SU-DHL-6 (cell line): ENCODE results near the gene TLN1.

ENCODE experiments used
- H2AFZ ChIP-seq: fragments of 200-600 bp; sonication (generic); 2 replicates; pipeline ENCODE4 v1.6.1; 2014; ENCODE audit warnings: low read depth, mild to moderate bottlenecking, moderate library complexity, mixed read lengths, antibody characterized with exemption, low read length; ENCODE audit not compliant: severe bottlenecking
- H3F3A ChIP-seq: fragments of 200-600 bp; shearing (Covaris generic); 2 replicates; pipeline ENCODE4 v1.6.0; 2016; ENCODE audit warnings: antibody characterized with exemption, mild to moderate bottlenecking; ENCODE audit not compliant: insufficient read depth
- H3K27ac ChIP-seq: fragments of 200-600 bp; sonication (generic); 2 replicates; pipeline ENCODE4 v1.5.1; 2016; ENCODE audit warnings: low read depth, mild to moderate bottlenecking, low read length, moderate library complexity, mixed read lengths
- H3K27me3 ChIP-seq: fragments of 200-600 bp; sonication (generic), shearing (Covaris generic); 2 replicates; pipeline ENCODE4 v1.6.0; 2014; ENCODE audit warnings: mild to moderate bottlenecking, low read length
- H3K36me3 ChIP-seq: fragments of 200-600 bp; sonication (generic); 2 replicates; pipeline ENCODE4 v1.6.1; 2014; ENCODE audit warnings: mild to moderate bottlenecking, low read length, mixed read lengths
- H3K4me2 ChIP-seq: fragments of 300-600, 200-600 bp; shearing (Covaris generic), sonication (generic); 2 replicates; pipeline ENCODE4 v1.6.0; 2014; ENCODE audit warnings: low read length, low read depth, mild to moderate bottlenecking; ENCODE audit not compliant: poor library complexity, severe bottlenecking
- H3K4me3 ChIP-seq: fragments of 200-600 bp; sonication (generic); 2 replicates; pipeline ENCODE4 v1.5.1; 2014; ENCODE audit warnings: antibody characterized with exemption, low read length, mild to moderate bottlenecking, mixed read lengths; ENCODE audit not compliant: insufficient read depth, poor library complexity, severe bottlenecking
- H3K79me2 ChIP-seq: fragments of 200-600 bp; sonication (generic); 2 replicates; pipeline ENCODE4 v1.6.1; 2014; ENCODE audit warnings: mild to moderate bottlenecking, low read length, moderate library complexity; ENCODE audit not compliant: insufficient read depth
- H3K9ac ChIP-seq: fragments of 200-600 bp; sonication (generic); 2 replicates; pipeline ENCODE4 v1.7.0; 2014; ENCODE audit warnings: mild to moderate bottlenecking, low read length
- H3K9me2 ChIP-seq: fragments of 200-600 bp; sonication (generic); replicated peaks from 2 replicates; pipeline ENCODE4 v1.6.1; 2014; ENCODE audit warnings: low read length; ENCODE audit not compliant: insufficient read depth
- H3K9me3 ChIP-seq: fragments of 200-600 bp; sonication (generic); 2 replicates; pipeline ENCODE4 v1.6.1; 2014; ENCODE audit warnings: low read length, mixed read lengths; ENCODE audit not compliant: insufficient read depth
- H4K20me1 ChIP-seq: fragments of 200-600 bp; sonication (generic); 2 replicates; pipeline ENCODE4 v1.6.1; 2014; ENCODE audit warnings: low read depth, mild to moderate bottlenecking, antibody characterized with exemption, low read length, moderate library complexity, mixed read lengths
- EZH2phosphoT487 ChIP-seq: fragments of 200-600 bp; sonication (generic), shearing (Covaris generic); conservative IDR thresholded peaks from 2 replicates; pipeline ENCODE4 v1.6.1; 2018; ENCODE audit warnings: mild to moderate bottlenecking, antibody characterized with exemption, low read length, moderate library complexity, mixed read lengths
- TF ChIP-seq, protein P1 (sequence below): fragments of 200-600 bp; sonication (generic); IDR thresholded peaks from one replicate; pipeline ENCODE4 v1.5.1; 2017; ENCODE audit warnings: antibody characterized with exemption, mild to moderate bottlenecking, low read length, moderate library complexity; ENCODE audit not compliant: insufficient read depth, poor library complexity, severe bottlenecking

TLN1 gene

DNA sequence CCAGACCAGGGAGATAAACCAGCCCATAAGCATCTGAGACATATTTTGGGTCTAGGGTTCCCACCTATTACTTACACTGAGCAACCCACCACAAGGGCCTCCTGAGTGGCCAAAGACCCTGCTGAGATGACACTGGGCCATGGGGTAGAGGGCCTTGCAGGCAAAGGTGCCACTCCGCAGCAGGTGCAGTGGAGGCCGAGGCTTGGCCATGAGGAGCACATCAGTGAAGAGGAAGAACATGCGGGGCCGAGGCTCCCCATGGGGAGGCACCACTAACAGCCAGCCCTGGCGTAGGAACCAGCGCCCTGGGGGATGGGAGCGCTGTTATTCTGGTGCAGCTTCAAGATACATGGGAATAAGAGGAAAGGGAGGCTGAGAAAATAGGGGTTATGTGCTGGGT is 69.6 kb downstream of the TLN1 start:
- Histone ChIP-seq H3K9ac (no peak overlapping the region), H3K4me2 (no peak overlapping the region), H3K9me3 (no peaks in the 10 kb centered on the region), H2AFZ (no peak overlapping the region), H3K4me3 (no peak overlapping the region), H3K27me3 (no peaks in the 10 kb centered on the region), H3K36me3 (no peaks in the 10 kb centered on the region), H3F3A (peaks cover 60% of the 10 kb centered on the region), H4K20me1 (no peaks in the 10 kb centered on the region), H3K9me2 (no peaks in the 10 kb centered on the region), H3K27ac (no peak overlapping the region), H3K79me2 (peaks cover 14% of the 10 kb centered on the region; the same call in 1 of the 2 replicates)
- no peak for TF ChIP-seq EZH2phosphoT487
- TF ChIP-seq, protein P1, sequence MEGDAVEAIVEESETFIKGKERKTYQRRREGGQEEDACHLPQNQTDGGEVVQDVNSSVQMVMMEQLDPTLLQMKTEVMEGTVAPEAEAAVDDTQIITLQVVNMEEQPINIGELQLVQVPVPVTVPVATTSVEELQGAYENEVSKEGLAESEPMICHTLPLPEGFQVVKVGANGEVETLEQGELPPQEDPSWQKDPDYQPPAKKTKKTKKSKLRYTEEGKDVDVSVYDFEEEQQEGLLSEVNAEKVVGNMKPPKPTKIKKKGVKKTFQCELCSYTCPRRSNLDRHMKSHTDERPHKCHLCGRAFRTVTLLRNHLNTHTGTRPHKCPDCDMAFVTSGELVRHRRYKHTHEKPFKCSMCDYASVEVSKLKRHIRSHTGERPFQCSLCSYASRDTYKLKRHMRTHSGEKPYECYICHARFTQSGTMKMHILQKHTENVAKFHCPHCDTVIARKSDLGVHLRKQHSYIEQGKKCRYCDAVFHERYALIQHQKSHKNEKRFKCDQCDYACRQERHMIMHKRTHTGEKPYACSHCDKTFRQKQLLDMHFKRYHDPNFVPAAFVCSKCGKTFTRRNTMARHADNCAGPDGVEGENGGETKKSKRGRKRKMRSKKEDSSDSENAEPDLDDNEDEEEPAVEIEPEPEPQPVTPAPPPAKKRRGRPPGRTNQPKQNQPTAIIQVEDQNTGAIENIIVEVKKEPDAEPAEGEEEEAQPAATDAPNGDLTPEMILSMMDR: no peak

DNA sequence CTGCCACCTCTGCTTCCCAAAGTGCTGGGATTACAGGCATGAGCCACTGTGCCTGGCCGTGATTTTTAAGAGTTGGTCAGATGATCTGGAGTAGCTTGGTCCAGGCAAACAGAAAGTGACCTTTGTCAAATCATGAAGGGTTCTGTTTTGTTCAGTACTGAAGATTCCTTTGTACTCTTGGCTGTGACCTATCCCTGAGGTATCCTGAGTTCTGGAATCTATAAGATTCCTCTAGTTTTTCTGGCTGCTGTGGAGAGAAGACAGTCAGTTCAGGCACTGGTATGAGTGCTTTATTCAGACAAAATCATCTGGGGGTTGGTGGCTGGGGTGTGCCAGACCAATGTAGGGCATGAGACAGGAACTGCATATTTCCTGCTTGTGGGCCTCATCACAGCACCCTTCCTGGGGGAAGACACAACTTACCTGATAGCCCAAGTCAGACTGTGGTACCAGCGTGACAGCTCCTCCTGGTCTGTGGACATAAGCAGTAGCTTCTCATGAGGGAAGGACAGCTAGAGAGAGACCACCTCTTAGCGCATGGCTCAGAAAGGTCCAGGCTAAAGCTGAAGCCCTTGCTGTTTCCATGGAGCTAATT is 70.1 kb downstream of the TLN1 start:
- H4K20me1 ChIP-seq: no peaks in the 10 kb centered on the region
- H3K9ac ChIP-seq: no peak overlapping the region
- TF ChIP-seq EZH2phosphoT487: no peak
- TF ChIP-seq, protein P1: no peak
- H3K27me3 ChIP-seq: no peaks in the 10 kb centered on the region
- H3K9me2 ChIP-seq: no peaks in the 10 kb centered on the region
- peaks cover 66% of the 10 kb centered on the region for H3F3A ChIP-seq
- H3K27ac ChIP-seq: peak overlapping the region; percentile 13; the same call in 1 of the 2 replicates
- H3K4me2 ChIP-seq: no peak overlapping the region
- no peaks in the 10 kb centered on the region for H3K36me3 ChIP-seq
- H3K79me2 ChIP-seq: peaks cover 14% of the 10 kb centered on the region; the same call in 1 of the 2 replicates
- H3K9me3 ChIP-seq: no peaks in the 10 kb centered on the region
- H3K4me3 ChIP-seq: no peak overlapping the region
- H2AFZ ChIP-seq: no peak overlapping the region

DNA sequence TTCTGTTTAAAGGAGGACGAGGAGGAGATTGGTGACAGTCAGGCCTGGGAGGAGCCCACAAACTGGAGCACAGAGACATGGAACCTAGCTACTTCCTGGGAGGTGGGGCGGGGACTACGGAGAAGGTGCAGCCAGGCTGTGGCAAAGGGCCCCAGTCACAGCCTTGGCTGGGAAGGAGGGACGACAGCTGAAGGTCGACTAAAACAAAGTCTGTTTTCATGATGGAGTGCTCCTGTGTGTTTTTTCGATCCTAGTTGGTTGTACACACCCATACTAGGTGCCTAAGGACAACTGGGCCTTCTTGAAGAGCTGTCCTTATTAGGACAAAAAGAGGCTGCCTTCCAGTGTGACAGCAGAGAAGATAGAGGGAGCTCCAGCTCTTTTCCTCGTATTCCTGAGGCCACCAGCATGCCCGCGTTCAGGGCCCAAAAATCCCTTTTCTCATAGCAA is 71.0 kb downstream of the TLN1 start:
- Histone ChIP-seq H3K36me3 (no peaks in the 10 kb centered on the region), H3F3A (peaks cover 64% of the 10 kb centered on the region), H3K27me3 (no peaks in the 10 kb centered on the region), H3K4me2 (no peak overlapping the region), H3K79me2 (peaks cover 14% of the 10 kb centered on the region; the same call in 1 of the 2 replicates), H3K9me3 (no peaks in the 10 kb centered on the region), H3K9me2 (no peaks in the 10 kb centered on the region), H2AFZ (no peak overlapping the region), H3K27ac (no peak overlapping the region), H3K9ac (no peak overlapping the region), H4K20me1 (no peaks in the 10 kb centered on the region), H3K4me3 (no peak overlapping the region)
- TF ChIP-seq EZH2phosphoT487: no peak
- TF ChIP-seq, protein P1: no peak
